ENCODE measurements around the gene PIK3CA. TPM values are rescaled to one million over a fixed set of nuclear protein-coding genes. Genes with fewer than 3 reads are reported as not detected.
"Not testable (repeated sequence)": the region's sequence is repeated elsewhere in the genome, so short reads cannot be mapped to it uniquely, and the experiment has no call there.

PIK3CA gene
- total RNA-seq, result 20.8 and 31.4 TPM in 2 replicates

DNA sequence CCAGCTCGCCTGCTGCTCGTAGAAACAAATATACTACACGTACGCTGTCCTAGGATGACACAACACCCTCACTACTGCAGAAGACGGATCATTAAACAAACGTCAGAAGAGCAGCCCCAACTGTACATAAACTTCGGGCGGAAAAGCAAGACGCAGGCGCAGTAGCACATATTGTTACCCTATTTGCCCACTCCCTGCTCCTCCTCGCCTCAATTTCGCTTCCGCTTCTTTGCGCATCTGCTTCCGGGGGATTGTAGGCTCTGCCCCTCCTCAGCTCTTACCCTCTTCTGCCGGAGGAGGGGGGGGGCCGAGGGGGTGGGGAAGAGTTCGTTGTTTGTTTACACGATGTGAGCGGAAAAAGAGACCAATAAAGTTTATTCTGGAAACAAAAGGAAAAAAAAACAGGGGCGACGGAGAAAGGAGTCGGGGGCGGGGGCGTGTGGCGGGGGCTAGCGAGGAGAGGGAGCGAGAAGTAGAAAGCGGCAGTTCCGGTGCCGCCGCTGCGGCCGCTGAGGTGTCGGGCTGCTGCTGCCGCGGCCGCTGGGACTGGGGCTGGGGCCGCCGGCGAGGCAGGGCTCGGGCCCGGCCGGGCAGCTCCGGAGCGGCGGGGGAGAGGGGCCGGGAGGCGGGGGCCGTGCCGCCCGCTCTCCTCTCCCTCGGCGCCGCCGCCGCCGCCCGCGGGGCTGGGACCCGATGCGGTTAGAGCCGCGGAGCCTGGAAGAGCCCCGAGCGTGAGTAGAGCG, at the start of gene PIK3CA:
PIK3CA (plus strand) TSS at position 485 of the 743 bp plus-strand sequence. CDS start 50,469 bp downstream, outside the sequence.
- peak; percentile 97 to 99 for DNase-seq (ENCODE audit: low read depth in 2 of 2)

DNA sequence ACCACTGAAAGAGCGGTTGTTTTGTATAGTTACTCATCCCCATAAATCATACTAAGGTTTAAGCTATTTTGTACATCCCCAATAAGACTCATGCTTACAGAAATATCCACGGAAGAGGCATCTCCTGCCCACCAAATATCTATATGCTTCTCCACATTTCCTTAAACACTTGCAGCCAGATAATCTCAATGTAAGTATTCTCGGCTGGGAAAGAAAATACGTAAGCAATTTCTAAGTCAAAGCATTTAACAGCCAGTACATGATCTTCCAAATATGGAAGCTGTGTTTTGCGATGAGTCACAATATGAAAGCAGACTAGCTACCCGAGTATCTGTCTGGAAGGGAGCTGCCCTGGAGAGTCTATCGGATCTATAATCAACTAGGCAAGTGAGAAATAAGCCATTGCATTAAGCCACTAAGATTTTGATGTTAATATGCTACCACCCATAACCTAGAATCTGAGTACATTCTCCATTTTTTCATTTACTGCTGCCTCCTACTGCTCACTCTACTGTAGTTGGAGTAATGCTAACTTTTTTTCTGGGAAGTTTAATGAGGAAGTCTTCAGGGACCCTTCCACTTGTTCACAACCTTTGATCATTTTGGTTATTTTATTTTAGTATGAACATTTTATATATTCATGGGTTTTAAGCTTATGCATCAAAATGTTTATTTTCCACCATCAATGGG, 49.6 kb upstream of the PIK3CA start:
- no peak for DNase-seq (ENCODE audit: low read depth in 2 of 2)

GRCh38 chr3:179100652-179101051, 47.5 kb upstream of the PIK3CA start:
- DNase-seq (ENCODE audit: low read depth in 2 of 2), result no peak

DNA sequence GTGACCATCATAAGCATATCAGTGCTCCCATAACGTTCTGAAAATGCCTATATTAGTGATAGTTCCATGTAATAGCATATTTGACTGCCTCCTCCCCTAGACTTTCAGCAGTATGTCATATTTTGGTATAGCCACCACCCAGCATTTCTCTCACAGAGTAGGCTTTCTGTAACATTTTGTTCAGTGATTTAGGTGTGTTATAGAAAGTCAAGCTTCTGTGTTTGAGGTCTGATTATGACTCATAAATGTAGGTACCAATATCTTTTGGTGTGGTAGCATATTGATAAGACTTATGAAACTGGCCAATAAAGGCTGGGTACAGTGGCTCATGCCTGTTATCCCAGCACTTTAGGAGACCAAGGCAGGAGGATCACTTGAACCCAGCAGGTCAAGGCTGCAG, 42.3 kb upstream of the PIK3CA start:
- no peak for DNase-seq (ENCODE audit: low read depth in 2 of 2)

DNA sequence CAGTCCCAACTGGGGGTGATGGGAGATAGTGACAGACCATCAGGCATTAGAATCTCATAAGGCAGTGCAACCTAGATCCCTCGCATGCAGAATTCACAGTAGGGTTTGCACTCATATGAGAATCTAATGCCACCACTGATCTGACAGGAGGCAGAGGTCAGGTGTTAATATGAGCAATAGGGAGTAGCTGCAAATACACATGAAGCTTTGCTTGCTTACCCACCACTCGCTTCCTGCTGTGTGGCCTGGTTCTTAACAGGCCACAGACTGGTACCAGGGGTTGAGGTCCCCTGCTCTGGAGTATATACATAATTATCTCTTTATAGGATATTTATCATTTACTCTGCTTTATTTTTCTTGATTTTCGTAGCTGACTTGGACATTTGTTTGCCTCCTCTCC, 40.5 kb upstream of the PIK3CA start:
- DNase-seq (ENCODE audit: low read depth in 2 of 2), result no peak

- no peak for DNase-seq (ENCODE audit: low read depth in 2 of 2)
These were observed 40.1 kb upstream of the PIK3CA start for GRCh38 chr3:179108086-179108485.

DNA sequence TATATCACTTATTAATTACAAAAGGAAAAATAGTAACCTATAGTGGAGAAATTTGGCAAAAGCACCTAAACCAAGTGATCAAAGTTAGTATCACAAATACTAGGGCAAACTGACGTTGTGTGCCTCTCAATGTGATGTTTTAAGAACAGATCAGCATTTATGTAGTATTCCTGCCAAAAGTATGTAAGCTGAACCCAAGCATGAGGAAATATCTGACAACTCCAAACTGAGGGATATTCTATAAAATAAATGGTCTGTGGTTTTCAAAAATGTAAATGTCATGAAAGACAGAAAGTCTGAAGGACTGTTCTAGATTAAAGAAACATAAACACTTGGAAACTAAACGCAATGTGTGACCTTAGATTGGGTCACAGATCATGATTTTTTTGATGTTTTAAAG, 34.3 kb upstream of the PIK3CA start:
- no peak for DNase-seq (ENCODE audit: low read depth in 2 of 2)

GRCh38 chr3:179115444-179115843, 32.7 kb upstream of the PIK3CA start:
- not testable (repeated sequence) for DNase-seq (ENCODE audit: low read depth in 2 of 2)

- DNase-seq (ENCODE audit: low read depth in 2 of 2), result no peak
These were observed 31.3 kb upstream of the PIK3CA start for GRCh38 chr3:179116816-179117215.

GRCh38 chr3:179132191-179132890, 15.8 kb upstream of the PIK3CA start:
- DNase-seq (ENCODE audit: low read depth in 2 of 2), result not testable (repeated sequence)

- DNase-seq (ENCODE audit: low read depth in 2 of 2), result no peak
These were observed 14.6 kb upstream of the PIK3CA start for GRCh38 chr3:179133575-179133974.

- no peak for DNase-seq (ENCODE audit: low read depth in 2 of 2)
These were observed 12.0 kb upstream of the PIK3CA start for GRCh38 chr3:179136195-179136594.

DNA sequence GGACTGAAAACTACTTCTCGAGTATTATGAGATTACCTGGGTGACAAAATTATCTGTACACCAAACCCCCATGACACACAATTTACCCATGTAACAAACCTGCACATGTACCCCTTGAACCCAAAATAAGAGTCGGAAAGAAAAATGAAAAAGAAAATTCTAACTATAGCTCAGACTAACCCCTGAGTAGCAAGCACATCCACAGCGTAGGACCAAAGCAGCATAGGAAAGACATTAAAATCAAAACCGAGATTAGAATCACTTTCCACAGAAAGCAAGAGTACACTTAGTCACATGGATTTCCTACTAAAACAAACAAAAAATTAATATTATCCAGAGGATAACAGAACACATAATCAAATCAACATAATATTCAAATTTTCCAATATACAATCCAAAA, 6.3 kb upstream of the PIK3CA start:
- no peak for DNase-seq (ENCODE audit: low read depth in 2 of 2)

- peak; percentile 45 to 77 for DNase-seq (ENCODE audit: low read depth in 2 of 2)
These were observed 1.1 kb upstream of the PIK3CA start for GRCh38 chr3:179146911-179147513.

GRCh38 chr3:179147514-179147872, 664 bp upstream of the PIK3CA start:
- peak in 1 of 2 donors; percentile 39 for DNase-seq (ENCODE audit: low read depth in 2 of 2)

GRCh38 chr3:179148616-179149405, 654 bp downstream of the PIK3CA start:
- peak in 1 of 2 donors; percentile 79 for DNase-seq (ENCODE audit: low read depth in 2 of 2)

DNA sequence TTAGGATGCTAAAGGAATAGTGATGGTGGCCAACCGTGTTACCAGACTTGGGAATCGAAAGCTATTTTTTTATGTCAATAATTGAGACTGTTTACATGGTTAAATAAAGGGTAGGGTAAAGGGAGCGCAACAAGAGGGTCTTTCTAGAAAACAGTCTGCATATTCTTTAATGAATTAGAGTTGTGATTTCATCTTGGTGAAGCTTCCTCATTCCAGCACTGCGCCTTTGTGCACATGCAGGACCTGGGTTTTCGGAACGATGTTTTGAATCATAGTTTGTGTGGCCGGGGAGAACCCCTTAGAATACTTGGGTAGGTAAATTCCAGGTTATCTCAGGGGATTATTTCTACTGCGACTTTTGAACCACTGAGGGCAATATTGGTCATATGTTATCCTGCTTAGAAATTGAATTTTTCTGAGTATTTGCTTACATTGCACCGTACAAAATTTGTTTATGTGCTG, 1.3 kb downstream of the PIK3CA start:
- peak in 1 of 2 donors; percentile 42 for DNase-seq (ENCODE audit: low read depth in 2 of 2)

- peak in 1 of 2 donors; percentile 5 for DNase-seq (ENCODE audit: low read depth in 2 of 2)
These were observed 1.8 kb downstream of the PIK3CA start for GRCh38 chr3:179149951-179150350.

GRCh38 chr3:179150610-179151009, 2.5 kb downstream of the PIK3CA start:
- DNase-seq (ENCODE audit: low read depth in 2 of 2), result no peak

DNA sequence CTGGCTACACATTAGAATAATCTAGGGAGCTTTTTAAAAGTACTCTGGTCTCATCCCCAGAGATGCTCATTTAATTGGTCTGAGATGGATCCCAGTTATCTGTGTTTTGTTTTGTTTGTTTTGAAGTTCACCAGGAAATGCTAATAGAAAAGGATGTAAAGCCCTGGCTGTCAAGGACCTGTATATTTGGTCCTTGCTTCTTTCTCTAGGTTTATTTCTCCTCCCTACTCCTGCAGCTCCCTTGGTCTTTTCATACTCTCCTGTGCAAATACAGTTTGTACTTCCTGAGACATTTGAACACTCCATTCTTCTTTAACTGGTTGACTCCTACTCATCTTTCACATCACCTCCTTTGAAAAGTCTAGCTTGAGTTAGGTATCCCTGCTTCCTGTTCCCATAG, 3.3 kb downstream of the PIK3CA start:
- no peak for DNase-seq (ENCODE audit: low read depth in 2 of 2)

DNA sequence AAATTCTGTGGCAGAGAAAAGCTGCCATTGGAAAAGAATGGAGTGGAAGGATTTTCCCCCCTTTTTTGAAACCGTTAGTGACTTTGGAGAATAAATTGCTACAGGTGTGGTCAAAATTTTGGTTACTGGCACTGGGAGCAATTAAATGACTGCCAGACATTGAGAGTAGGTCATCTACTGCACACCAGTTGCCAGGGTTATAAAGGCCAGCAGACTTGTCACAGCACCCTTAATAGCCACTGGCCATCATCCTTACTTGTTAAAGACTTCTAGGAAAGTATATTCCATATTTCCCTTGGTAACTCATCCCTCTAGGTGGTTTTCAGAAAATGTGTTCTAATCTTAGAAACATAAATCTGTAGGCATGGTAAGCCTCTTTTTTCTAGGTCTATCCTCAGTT, 8.0 kb downstream of the PIK3CA start:
- DNase-seq (ENCODE audit: low read depth in 2 of 2), result no peak
